GM12801 (cell line): ENCODE results near the gene TLR9.

ENCODE experiments used
- TF ChIP-seq, protein P1 (sequence below): IDR thresholded peaks from one replicate; pipeline ENCODE4 v1.5.1; 2011; ENCODE audit warnings: control low read depth; ENCODE audit not compliant: insufficient read length; ENCODE audit errors: extremely low read depth

TLR9 gene

DNA sequence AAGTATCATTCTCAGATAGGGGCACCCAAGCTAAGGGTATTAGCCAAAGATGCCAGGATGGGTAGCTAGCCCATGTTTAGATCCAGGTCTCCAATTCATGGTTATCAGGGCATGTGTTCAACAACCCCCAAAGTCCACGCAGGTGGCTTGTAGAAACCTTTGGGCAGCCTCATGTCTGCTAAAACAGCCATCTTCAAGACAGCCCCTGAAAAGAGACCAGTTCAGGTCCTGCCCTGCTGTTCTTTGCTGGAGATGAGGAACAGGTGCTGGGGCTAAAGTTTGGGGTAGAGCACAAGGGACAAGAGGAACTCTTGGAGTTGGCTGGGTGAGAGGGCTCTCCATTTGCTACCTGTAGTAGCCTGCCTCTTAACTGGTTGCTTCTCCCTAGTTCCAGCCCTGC lies 24.7 kb upstream of the TLR9 start:
- TF ChIP-seq, protein P1, sequence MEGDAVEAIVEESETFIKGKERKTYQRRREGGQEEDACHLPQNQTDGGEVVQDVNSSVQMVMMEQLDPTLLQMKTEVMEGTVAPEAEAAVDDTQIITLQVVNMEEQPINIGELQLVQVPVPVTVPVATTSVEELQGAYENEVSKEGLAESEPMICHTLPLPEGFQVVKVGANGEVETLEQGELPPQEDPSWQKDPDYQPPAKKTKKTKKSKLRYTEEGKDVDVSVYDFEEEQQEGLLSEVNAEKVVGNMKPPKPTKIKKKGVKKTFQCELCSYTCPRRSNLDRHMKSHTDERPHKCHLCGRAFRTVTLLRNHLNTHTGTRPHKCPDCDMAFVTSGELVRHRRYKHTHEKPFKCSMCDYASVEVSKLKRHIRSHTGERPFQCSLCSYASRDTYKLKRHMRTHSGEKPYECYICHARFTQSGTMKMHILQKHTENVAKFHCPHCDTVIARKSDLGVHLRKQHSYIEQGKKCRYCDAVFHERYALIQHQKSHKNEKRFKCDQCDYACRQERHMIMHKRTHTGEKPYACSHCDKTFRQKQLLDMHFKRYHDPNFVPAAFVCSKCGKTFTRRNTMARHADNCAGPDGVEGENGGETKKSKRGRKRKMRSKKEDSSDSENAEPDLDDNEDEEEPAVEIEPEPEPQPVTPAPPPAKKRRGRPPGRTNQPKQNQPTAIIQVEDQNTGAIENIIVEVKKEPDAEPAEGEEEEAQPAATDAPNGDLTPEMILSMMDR, result no peak

DNA sequence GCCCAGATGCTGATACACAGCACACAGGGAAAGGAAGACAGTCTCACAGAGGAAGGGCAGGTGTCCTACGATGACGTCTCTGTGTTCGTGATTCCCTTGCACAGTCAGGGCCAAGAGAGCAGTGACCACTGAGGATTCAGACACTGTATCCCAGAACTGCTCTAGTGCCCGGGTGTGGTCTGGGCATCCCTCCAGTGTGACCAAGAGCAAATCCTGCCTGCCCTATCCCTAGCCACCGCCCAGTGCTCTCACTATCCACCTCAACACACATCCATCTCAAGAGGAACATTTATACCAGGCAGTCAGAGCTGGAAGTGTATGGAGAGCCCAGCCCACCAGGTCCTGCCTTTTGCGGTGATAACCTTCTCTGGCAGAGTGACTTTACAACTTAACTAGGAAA lies 24.2 kb upstream of the TLR9 start:
- TF ChIP-seq, protein P1, result no peak

DNA sequence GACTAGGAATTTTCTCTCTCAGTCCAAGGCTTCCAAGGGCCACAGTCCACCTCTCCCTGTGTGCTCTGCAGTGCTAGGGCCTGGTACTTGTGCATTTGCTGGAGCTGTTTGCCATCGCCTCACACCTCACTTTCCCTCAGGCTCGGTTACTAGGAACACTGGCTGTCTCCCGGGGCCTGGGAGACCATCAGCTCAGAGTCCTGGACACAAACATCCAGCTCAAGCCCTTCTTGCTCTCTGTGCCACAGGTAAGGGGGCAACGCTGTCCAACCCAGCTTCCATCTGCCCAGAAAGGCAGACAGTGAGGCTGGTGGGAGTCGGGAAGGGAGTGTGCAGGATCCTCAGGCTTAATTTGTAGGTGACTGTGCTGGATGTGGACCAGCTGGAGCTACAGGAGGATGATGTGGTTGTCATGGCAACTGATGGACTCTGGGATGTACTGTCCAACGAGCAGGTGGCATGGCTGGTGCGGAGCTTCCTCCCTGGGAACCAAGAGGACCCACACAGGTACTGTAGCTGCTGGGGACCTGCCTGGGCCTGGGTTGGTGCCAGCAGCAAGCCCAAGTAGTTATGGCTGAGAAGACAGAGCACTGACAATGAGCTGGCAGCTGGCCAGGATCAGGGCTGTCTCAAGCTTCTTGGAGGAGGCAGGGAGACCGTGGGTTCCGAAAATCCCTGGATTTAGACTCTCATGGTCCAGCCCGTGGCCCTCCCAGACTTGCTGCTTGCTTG lies 23.5 kb upstream of the TLR9 start:
- TF ChIP-seq, protein P1, result no peak

DNA sequence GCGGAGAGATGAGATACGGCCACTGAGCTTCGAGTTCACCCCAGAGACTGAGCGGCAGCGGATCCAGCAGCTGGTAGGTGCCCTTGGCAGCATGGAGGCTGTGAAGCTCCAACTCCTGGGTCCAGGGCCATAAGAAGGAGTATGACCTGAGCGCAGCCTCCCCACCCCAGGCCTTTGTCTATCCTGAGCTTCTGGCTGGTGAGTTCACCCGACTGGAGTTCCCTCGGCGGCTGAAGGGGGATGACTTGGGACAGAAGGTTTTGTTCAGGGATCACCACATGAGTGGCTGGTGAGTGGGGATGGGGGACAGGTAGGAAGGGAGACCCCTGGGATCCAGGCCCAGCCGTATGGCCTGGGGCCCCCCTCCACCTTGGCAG lies 22.7 kb upstream of the TLR9 start:
- TF ChIP-seq, protein P1, result no peak

DNA sequence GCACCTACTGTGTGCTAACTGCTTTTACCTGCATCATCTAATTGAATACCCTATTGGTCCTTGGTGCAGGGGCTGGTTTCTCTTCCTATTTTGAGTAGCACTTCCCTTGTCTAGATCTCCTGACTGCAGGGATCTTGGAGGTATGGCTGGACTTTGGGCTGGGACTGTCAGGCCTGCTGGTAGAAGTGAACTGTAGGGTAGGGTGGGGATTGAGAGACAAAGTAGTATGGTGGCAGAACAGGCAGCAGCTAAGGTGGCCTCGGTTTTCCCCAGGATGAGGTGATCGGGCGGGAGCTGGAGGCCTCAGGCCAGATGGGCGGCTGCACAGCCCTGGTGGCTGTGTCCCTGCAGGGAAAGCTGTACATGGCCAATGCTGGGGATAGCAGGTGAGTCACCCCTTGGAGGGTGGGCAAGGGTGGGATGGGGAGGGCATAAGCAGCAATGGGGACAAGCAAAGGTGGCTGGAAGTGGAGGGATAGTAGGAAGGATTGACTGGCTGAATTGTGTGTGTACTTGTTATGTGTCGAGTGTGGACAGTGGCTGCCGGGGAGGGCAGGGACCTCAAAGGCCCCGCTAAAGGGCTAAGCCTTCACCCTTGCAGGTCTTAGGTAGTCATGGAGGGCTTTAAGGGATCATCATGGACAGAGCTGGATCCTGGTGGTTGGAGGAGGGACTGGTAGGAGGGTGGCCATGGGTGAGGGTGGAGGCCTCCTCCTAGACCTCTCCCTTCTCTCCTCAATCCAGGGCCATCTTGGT lies 22.1 kb upstream of the TLR9 start:
- TF ChIP-seq, protein P1, result no peak

DNA sequence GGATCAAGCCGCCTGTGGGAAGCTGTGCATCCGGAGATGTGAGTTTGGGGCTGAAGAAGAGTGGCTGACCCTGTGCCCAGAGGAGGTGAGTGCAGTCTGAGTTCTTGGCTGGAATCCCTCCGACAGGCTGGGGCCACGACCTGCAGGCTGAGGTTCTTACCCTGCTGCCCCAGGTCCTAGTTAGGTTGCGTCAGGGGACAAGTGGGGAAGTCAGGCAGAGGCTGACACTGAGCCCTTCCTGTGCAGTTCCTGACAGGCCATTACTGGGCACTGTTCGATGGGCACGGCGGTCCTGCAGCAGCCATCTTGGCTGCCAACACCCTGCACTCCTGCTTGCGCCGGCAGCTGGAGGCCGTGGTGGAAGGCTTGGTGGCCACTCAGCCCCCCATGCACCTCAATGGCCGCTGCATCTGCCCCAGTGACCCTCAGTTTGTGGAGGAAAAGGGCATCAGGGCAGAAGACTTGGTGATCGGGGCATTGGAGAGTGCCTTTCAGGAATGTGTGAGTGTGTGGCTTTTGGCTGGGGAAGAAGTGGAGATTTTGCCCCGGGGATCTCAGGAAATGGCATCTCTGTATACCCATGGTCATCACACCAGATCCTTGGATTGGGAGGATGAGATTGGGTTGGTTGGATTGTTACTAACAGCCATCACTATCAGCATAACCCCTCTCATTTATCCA lies 21.4 kb upstream of the TLR9 start:
- TF ChIP-seq, protein P1, result no peak

DNA sequence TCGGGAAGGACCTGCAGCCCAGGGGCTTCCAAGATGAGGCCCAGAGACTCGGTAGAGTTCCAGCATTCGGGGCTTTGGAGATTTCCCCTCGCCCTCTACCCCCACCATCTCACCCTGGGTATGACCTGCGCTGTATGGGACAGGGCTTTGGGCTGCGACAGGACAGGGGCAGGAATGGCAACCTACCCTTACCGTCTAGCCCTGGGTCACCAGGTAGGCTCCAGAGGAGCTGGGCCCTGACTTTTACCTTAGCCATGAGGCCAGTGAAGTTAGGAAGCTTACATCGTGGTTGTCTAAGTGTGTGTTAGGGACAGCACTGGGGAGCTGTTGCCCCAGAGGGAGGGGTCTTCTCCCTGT lies 20.8 kb upstream of the TLR9 start:
- TF ChIP-seq, protein P1, result no peak
